Measurements from ENCODE around the gene MZT2A.
"Not testable (repeated sequence)": the region's sequence is repeated elsewhere in the genome, so short reads cannot be mapped to it uniquely, and the experiment has no call there.

The MZT2A gene

DNA sequence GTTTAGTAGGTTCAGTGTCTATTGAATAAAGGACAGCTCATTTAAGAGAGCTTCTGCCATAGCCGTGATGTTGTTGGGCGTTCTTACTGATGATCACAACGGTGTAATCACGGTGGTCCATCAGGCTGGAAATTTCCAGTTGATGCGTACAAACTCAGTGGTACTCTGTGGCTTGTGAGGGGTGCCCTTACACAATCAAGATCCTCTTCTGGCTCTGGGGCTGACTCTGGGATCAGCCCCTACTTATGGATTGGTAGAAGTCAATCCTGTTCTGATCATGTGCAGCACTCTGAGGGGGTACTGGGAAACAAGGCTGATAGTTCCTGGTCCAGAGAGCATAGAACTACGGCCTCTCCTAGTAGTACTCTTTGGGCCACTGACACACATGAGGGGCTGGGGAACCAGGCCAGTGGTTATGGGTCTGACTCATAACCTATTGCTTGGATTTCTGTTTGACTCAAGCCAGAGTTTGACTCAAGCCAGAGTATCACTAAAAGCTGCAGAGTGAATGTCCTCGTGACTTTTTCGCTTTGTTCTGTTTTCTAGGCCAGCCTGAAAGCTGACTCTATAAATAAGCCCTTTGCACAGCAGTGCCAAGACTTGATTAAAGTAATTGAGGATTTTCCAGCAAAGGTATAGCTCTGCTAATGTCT is 6.2 kb upstream of the MZT2A start:
- not testable (repeated sequence) for H3K4me3 ChIP-seq (ENCODE audit: low read length); DNase-seq (ENCODE audit: low read depth, low spot score)

DNA sequence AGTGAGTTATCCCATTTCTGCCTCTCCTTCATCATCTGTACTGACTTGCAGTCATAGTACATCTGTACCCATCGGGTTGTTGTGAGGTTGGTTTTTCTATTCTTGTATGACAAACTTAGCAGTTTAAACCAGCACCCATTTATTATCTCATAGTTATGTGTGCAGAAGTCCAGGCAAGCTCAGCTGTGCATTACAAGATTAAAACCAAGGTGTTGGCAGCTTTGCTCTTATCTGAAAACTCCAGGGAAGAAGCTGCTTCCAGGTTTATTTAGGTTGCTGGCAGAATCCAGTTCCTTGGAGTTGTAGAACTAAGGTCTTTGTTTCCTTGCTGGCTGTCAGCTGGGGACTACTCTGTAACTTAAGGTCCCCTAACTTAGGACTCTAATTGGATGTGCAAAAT is 3.3 kb upstream of the MZT2A start:
- H3K4me3 ChIP-seq (ENCODE audit: low read length), result not testable (repeated sequence)

DNA sequence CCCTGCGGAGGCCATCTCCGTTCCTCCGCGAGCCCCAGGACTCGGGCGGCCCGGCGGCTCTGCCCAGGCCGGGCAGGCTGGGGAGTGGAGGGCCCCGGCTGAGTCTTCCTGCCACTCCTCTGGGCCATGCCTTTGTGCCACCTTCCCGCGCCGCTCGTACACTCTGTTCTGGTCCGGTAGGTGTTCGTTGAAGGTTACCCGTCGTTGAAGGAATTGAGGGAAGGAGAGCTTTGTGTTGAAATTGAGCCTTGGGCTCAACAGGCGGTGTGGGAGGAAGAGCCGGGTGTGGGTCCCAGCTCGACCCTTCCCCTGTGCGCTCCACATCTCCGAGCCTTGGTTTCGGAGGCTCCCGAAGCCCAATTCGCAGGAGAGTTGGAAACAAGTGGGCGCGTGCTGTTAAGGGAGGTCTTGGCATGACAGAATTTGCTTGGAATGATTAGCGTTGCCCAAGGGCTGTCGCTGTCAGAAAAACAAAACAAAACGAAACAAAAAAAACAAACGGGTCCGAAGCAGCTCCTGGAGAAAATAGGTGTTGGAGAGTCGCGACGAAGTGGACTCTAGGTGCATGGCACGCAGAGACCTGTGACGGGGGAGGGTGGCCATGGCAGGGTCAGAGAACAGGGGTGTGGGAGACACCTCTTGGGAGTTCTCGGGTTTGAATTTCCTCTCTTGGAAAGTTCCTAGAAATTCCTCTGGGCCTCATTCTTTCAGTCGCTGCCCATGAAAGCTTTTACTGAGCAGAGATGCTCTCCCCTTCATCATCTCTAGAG is 1.2 kb upstream of the MZT2A start:
- H3K4me3 ChIP-seq (ENCODE audit: low read length), result peak overlapping the region; percentile 91
- DNase-seq (ENCODE audit: low read depth, low spot score), result no peak

More for the DNA sequence above, 3.3 kb upstream of the MZT2A start:
- DNase-seq (ENCODE audit: low read depth, low spot score), result not testable (repeated sequence)

DNA sequence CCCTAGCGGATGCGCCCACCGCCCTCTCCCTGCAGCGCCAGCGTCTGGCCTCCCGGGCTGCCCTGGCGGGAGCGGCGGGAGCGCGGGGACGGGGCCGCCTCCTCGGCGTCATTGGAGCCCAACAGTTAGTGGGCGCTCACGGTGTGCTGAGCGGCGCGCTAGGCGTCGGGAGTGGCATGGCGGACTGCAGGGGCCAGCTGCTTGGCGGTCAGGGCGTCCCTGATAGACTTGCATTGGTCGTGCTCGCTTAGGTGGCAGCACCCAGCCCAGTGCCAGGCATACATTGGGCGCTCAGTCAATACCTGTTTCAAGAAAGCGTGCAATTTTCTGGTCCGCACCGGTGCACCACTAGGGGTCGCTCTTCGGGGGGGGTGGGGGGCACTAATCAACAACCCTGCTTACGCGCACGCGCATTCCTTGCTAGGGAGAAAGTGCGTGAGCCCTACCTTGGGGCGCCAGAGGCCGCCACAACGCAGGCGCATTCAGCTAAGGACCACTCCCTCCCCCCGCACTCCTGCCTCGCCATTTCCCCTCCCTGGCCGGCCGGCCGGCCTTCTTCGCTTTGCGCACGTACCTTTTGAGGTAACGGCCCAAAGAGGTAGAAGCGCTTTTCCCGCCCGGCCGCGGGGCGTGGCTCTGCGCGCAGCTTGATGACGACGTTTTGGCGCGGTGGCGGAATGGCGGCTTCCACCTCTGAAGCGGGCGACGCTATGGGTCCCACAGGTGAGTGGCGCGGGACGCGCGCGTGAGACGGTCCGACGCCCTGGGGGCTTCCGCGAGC is 411 bp upstream of the MZT2A start:
- H3K4me3 ChIP-seq (ENCODE audit: low read length), result peak overlapping the region; percentile 91
- DNase-seq (ENCODE audit: low read depth, low spot score), result peak; percentile 95

DNA sequence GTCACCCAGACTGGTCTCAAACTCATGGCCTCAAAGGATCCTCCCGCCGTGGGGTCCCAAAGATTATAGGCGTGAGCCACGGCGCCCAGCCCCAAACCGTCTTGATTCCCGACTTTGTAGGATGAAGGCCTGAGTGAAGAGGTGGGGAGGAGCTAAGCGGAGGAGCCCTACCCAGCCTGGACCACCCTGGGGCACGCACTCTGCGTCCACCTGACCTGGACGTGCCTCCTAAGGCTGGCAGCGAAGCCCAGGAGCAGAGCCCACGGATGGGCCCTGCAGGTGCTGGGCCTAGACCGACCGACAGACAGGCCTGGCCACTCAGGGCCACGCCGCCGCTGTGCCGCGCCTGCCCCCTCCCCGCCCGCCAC is 744 bp downstream of the MZT2A start:
- H3K4me3 ChIP-seq (ENCODE audit: low read length), result peak overlapping the region; percentile 91
- not testable (repeated sequence) for DNase-seq (ENCODE audit: low read depth, low spot score)

DNA sequence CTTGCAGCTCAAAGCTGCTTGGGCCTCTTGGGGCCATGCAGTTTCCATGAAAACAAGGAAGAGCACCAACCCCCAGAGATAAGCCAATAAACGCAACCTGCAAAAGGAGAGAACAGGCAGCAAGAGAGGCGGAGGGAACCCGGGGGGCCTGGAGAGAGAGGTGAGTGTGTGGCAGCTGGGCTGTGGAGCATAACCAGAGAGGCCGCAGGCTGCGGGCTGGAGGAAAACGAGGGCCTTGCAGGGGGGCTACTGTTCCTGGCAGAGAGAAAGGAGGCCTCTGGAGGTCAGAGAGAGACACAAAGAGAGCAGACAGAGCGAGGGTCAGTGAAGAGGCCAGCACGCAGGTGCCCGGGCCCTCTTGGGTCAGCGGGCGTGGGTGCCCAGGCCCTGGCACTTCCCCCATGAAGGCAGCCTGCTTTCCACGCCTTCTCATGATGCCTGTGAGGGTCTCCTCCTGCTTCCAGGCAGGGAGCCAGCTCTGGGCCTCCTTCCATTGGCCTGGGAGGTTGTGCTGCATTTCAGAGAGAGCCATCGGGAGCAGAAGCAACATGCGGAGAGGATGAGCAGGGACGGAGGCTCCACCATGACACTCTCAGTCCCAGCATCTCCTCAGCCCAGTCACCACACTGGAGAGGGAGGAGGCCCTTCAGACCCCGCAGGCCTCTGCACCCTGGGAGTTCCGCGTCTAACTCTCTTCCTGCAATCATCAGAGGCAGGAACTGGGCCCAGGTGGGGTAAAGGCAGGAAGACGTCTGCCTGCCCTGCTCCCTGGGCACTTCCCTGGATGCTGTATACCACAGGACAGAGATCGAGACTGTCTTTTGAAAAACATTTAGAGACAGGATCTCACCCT is 1.4 kb downstream of the MZT2A start:
- DNase-seq (ENCODE audit: low read depth, low spot score), result peak; percentile 32
- peak overlapping the region; percentile 91 for H3K4me3 ChIP-seq (ENCODE audit: low read length)

DNA sequence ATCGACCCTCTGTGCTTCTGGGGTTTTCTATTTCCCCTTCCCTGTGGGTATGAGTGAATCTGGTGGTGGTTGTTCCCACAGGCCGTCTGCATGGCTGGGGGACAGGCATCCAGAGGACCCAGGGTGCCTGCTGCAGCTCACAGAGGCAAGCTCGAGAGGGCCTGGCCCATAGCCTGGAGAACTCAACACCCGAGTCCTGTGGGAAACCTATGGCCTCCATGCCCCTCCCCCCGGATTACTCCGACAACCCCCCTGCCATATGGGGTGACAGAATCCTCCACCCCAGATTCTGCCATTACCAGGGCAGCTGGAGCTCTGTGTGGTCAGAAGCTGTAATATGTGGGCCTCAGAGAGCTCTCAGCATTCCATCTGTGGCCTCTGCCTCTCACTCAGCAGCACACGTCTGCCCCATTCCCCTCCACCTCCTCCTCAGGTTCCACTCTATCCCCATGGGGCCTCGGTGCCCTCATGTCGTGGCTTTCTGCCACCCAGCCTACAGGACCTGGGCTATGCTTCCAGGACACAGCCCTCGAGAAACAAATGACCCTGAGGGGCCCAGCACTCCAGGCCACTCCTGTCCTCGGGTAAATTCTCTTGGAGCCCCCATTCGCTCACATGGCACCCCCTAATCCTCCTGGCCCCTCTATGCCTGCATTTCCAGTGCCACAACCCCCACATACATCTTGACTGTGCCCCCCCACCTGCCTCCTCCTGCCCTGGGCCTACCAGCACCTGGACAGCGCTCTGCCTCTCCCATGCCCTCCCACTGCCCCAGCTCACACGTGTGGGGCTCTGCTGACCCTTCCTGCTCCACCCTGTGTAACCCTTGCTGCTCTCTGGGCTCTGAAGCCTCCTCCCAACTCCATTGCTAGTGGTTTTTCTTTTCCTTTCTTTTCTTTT is 3.6 kb downstream of the MZT2A start:
- no peak overlapping the region for H3K4me3 ChIP-seq (ENCODE audit: low read length)
- DNase-seq (ENCODE audit: low read depth, low spot score), result no peak

DNA sequence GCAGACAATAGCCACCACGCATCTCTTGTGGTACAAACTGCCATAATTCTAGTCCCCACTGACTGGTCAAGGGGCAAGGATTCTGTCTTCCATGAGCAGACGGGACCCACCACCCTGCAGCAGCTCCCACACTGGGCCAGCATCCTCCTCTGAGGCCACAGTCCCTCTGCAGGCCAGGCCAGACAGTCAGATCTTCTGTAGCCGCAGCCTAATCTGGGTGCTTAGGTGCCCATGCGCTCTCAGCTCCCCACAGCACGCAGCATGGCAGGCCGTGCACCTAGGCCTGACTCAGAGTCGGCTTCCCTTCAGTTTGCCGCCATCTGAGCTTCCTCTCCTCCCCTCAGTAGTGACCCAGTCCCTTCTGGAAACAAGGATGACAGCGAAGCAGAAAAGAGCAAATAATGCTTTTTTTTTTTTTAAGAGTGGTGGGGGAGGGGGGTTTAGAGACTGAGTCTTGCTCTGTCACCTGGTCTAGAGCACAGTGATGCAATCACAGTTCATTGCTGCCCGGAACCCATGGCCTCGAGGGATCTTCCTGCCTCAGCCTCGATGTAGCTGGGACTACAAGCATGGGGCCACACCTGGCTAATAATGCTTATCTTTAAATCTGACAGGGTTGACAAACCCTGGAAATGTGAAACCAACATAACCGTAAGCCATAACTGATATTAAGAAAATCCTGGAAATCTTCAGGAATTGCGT is 5.8 kb downstream of the MZT2A start:
- not testable (repeated sequence) for H3K4me3 ChIP-seq (ENCODE audit: low read length); DNase-seq (ENCODE audit: low read depth, low spot score)

DNA sequence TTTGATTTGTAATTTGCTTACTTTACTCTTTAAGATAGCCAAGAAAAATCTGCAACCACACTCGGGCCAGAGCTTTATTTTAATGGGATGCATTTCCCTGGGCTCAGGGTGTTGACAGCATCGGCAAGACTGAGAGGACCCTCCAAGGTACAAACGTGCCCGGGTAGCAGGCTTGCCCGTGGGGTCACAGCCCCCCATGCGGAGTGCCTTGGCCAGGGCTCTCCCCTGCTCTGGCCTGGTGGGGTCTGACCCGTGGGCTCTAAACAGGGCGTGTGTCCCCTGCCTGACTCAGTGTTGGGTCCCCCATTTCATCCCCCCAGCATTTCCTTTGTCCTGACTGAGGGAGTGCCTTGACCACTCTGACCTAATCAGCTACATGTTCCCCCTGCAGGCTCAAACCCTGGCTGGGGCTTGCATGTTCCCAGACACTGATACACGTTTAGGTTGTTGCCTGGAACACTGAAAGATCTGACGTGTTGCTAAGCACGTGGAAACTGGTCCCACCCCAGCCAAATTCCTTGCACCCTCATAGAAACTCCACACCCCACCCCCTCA is 7.2 kb downstream of the MZT2A start:
- DNase-seq (ENCODE audit: low read depth, low spot score); H3K4me3 ChIP-seq (ENCODE audit: low read length): not testable (repeated sequence)

DNA sequence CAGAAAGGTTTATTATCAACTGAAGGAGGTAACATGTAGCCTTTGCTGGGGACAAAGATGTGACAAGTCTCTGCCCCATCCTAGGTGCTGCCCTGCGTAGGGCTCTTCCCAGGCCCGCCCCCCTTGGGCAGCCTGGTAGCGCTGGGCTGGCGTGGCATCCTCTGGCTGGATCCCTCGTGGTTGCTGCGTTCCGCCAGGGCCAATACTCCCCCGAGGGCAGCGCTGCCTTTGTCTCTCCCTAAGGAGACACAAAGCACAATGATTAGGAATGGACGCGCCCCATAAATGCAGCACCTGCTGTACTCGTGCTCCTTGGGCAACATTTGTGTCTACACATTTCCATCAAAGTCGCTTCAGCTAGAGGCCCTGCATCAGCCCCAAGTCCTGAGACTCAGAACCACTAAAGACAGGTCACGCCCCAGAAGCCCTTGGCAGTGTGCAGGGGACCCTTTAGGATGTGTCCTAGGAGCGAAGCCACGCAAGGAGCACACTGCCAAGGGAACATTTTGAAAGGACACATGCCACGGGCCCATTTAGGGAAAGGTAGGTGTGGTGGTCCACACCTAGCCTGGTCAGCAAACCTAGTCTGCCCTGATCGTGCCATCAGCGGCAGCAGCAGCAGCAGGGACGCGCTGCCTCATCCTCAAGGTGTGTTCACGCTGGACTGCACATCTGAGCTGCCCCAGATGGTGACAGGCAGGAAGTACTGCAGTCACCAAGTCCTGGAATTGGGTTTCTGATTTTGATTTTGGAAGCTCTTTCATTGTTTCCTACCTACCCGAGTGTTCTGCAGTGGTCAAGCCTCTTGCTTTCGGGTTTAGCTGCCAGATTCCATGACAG is 8.0 kb downstream of the MZT2A start:
- not testable (repeated sequence) for DNase-seq (ENCODE audit: low read depth, low spot score); H3K4me3 ChIP-seq (ENCODE audit: low read length)

DNA sequence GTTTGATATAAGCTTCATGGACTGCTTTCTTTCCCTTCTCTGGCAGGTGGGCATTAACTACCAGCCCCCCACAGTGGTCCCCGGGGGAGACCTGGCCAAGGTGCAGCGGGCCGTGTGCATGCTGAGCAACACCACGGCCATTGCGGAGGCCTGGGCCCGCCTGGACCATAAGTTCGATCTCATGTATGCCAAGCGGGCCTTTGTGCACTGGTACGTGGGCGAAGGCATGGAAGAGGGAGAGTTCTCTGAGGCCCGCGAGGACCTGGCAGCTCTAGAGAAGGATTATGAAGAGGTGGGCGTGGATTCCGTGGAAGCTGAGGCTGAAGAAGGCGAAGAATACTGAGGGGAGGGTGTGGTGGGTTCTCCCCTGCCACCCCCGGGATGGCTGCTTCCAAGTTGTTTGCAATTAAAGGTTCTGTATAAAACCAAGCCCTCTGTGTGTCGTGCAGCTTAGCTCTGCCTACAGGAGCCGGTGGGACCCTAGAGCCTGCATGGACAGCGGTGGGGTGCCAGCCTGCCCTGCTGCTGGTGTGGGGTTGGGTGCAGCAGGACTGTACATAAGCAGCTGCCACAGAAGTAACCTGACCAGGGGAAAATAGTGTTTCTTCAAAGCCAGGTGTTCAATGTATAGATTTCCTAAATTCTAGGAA is 9.6 kb downstream of the MZT2A start:
- H3K4me3 ChIP-seq (ENCODE audit: low read length), result not testable (repeated sequence)

DNA sequence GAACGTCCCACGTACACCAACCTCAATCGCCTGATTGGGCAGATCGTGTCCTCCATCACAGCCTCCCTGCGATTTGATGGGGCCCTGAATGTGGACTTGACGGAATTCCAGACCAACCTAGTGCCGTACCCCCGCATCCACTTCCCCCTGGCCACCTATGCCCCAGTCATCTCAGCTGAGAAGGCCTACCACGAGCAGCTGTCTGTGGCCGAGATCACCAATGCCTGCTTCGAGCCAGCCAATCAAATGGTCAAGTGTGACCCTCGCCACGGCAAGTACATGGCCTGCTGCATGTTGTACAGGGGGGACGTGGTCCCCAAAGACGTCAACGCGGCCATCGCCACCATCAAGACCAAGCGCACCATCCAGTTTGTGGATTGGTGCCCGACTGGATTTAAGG is 11.8 kb downstream of the MZT2A start:
- not testable (repeated sequence) for H3K4me3 ChIP-seq (ENCODE audit: low read length); DNase-seq (ENCODE audit: low read depth, low spot score)

More for the DNA sequence above, 9.6 kb downstream of the MZT2A start:
- not testable (repeated sequence) for DNase-seq (ENCODE audit: low read depth, low spot score)

DNA sequence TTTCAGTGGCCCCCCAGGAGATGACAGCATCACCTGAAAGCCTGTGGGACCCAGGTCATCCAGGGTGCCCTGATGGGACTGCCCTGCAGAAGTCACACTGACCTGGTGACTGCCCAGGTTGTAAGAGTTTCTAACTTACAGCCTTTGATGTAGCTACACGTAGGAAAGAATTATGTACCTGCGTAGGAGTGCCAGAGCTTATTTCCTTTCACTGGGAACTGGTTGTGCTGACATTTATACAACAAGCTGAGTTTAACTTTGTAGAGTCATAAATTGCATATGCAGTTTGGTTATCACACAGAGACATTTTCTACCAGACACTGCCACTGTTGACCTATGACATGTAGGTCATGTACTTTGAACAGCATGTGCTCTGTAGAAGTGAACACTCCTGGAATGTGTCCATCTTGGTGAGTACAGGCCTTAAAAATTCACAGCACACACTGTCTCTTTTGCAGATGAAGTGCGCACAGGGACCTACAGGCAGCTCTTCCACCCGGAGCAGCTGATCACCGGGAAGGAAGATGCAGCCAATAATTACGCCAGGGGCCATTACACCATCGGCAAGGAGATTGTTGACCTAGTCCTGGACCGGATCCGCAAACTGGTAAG is 13.2 kb downstream of the MZT2A start:
- DNase-seq (ENCODE audit: low read depth, low spot score); H3K4me3 ChIP-seq (ENCODE audit: low read length): not testable (repeated sequence)

DNA sequence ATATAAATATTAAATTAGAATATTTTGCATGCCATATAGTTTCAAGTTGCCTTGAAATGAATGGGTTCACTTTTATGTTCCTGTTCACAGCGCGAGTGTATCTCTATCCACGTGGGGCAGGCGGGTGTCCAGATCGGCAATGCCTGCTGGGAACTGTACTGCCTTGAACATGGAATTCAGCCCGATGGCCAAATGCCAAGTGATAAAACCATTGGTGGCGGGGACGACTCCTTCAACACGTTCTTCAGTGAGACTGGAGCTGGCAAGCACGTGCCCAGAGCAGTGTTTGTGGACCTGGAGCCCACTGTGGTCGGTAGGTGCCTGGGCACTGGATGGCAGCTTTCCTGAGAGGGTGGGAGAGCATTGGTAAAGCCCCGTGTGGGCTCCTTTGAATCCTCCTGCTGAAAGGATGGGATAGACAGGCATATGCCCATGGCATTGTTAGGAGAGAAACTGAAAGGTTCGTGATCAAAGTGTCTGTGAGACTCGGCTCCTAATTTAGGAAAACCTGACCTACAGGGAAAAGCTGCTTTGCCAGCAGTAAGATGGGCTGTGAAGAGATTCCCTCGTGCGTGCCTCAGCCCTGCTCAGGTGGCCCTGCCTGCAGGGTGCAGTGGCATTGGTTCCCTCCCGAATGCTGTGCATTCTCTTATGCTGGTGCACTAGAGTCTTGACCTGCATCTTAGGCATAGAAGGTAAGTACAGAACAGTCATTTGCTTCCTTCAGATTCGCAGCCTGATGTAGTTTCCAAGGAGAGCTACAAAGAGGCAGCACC is 13.9 kb downstream of the MZT2A start:
- H3K4me3 ChIP-seq (ENCODE audit: low read length); DNase-seq (ENCODE audit: low read depth, low spot score): not testable (repeated sequence)

DNA sequence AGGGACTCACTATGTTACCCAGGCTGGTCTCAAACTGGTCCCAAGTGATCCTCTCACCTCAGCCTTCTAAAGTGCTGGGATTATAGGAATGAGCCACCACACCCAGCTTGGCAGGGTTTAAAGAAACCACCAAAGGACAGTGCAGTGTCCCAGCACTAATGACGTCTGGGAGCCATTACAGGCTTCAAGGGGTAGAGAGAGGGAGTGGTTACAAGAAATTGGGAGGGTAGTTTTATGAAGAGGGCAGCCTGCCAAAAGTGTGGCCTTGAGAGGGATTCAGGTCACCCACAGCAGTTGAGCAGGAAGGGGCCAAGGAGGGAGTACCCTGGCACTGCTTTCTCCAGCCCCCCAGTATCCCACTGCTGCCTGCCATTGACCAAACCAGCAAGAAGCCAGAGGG is 15.0 kb downstream of the MZT2A start:
- not testable (repeated sequence) for H3K4me3 ChIP-seq (ENCODE audit: low read length); DNase-seq (ENCODE audit: low read depth, low spot score)
